ENCODE measurements around the gene KANSL1.
A peak's percentile ranks its signal among the peaks of the same experiment; 100 is the strongest.
"Not testable (repeated sequence)": the region's sequence is repeated elsewhere in the genome, so short reads cannot be mapped to it uniquely, and the experiment has no call there.

Gene KANSL1

DNA sequence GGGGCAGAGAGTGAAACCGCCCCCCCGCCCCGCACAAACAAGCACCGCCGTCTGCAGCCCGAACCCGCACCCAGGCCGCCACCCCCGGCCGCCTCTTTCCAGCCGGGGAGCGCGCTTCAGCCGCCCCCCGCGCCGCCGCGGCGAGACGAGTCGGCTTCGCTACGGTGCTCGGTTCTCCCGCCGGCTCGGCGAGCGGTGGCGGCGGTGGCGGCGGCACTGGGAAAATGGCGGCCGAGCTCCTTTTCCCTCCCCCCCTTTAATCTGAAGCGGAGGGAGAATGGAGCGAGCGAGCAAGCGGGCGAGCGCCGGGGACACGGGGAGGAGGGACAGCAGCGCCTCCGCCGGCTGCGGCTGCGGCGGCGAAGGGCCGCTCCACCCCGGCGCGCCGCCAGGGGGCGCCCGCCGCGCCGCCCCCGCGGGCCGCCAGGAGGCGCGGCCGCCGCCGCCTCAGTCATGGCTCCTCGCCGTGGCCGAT lies at the start of gene KANSL1:
KANSL1 (minus strand) TSS at position 279 of the 475 bp plus-strand sequence. CDS start 21,286 bp downstream, outside the sequence.
- peak; percentile 96 for DNase-seq (ENCODE audit: low spot score)

DNA sequence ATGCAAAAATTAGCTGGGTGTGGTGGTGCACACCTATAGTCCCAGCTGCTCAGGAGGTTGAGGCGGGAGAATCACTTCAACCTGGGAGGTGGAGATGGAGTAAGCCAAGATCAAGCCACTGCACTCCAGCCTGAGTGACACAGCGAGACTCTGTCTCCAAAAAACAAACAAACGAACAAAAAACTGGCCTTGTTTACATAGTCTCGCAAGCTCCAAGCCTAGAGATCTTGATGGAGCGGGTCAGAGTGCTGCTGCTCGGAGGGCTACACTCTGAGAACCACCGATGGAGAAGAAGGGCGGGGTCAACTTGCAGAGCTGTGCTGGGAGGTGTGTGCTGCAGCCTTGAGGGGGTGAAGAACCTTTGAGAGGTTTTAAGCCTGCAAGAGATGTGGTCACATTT lies 38.1 kb upstream of the KANSL1 start:
- DNase-seq (ENCODE audit: low spot score), result not testable (repeated sequence)

DNA sequence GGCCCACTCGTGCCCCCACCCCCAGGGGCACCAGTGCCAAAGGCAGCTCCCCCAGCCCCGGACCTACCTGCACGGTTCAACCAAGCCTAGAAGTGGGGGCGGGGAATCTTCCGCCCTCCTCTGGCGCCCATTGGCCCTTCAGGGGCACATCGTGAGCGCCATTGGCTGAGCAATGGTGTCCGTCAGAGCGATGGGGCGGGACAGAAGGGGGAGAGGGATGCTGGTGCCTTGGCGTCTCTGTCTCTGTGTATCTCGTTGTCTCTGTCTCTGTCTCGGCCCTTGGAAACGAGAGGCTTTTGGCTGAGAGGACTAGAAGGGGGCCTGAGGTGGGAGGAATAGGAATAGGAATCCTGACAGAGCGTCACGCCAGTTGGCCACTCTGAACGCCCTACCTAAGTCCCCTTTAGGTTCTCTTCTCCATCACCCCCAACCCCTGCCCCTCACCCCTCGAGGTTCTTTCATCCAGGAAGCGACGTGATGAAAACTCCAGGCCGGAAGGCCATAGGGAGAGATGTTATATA lies 32.1 kb upstream of the KANSL1 start:
- peak; percentile 95 for DNase-seq (ENCODE audit: low spot score)

DNA sequence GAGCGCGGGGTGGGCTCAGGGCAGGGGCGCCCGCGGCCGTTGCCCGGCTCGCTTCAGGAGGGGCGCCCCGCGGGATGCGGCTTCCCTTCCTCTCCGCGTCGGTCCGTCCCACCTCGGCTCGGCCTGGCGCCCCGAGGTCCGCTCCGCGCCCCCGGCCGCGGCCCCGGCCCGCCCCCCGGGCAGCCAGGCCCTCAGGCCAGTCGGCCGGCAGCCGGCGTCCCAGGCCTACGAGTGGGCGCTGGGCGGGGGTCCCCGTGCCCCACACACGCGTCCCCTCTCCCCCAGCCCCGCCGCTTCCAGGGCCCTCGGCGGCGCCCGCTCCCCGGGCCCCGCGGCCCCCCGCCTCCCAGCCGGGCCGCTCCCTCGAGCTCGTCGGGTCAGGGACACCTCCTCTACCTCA lies 31.6 kb upstream of the KANSL1 start:
- peak; percentile 15 for DNase-seq (ENCODE audit: low spot score)

DNA sequence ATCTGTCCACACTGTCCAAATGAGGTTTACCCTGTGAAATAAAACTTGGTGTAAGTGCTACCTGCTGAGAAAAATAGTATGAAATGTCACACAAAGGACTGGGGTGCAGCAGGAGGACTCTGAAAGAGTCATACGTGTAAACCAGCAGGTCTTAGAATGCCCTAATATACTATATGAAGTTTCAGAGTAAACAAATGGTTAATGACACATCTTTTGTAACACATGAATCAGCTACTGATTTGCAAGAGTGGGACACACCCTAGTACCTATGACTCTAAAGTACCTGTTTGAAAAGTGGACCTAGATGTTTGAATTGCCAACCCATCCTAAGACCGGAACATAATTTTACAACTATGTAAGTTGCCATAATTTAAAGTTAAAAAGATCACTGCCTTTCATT lies 29.8 kb upstream of the KANSL1 start:
- DNase-seq (ENCODE audit: low spot score), result not testable (repeated sequence)

- no peak for DNase-seq (ENCODE audit: low spot score)
These were observed 23.5 kb upstream of the KANSL1 start for GRCh38 chr17:46216682-46217081.

DNA sequence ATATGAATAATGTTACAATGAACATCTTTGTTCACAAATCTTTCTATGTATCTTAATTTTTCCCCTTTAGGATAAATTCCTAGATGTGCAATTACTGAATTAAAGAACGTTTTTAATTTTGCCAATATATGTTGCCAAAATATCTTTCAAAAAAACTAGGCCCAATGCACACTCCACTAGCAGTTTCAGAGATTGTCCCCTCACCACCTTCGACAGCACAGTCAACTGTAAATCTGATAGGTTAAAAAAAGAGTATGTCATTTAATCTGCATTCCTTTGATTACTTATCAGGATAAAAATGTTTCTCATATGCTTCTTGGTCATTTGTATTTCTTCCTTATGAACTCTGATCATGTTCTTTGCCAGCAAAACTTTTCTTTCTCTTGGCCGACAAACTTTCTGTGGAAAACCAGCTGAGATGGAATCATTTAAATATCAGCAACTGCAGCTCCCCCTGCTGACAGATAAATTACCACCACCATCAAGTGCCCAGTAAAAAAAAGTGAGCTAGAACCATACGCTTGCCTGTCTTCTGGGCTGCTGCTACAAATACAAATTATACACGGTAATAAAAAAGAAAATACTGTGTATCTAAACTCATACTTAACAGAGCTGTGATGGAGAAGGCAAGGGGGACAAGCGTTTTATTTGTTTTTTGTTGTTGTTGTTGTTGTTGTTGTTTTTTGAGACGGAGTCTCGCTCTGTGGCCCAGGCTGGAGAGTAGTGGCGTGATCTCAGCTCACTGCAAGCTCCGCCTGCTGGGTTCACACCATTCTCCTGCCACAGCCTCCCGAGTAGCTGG lies 19.6 kb upstream of the KANSL1 start:
- peak; percentile 78 for DNase-seq (ENCODE audit: low spot score)

- DNase-seq (ENCODE audit: low spot score), result no peak
These were observed 15.8 kb upstream of the KANSL1 start for GRCh38 chr17:46208997-46209396.

GRCh38 chr17:46205975-46206374 lies 12.7 kb upstream of the KANSL1 start:
- DNase-seq (ENCODE audit: low spot score), result no peak

- DNase-seq (ENCODE audit: low spot score), result no peak
These were observed 9.2 kb upstream of the KANSL1 start for GRCh38 chr17:46202424-46202823.

- no peak for DNase-seq (ENCODE audit: low spot score)
These were observed 8.3 kb upstream of the KANSL1 start for GRCh38 chr17:46201491-46201890.

DNA sequence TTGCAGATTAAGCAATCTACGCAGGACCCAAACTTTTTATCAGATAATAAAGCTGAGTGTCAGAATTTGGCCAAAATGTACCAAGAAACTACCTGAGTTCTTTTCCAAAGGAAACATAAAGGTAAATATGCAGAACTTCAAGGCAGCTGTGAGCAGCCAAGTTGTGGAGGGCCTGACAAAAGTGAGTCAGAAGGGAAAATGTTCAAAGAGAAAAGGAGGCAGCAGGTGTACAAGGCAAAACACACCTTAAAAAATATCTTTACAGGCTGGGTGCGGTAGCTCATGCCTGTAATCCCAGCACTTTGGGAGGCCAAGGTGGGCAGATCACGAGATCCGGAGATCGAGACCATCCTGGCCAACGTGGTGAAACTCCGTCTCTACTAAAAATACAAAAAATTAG lies 7.0 kb upstream of the KANSL1 start:
- no peak for DNase-seq (ENCODE audit: low spot score)

GRCh38 chr17:46199379-46199778 lies 6.2 kb upstream of the KANSL1 start:
- DNase-seq (ENCODE audit: low spot score), result peak; percentile 46

GRCh38 chr17:46198233-46198632 lies 5.0 kb upstream of the KANSL1 start:
- DNase-seq (ENCODE audit: low spot score), result no peak

- DNase-seq (ENCODE audit: low spot score), result no peak
These were observed 4.3 kb upstream of the KANSL1 start for GRCh38 chr17:46197530-46197929.

DNA sequence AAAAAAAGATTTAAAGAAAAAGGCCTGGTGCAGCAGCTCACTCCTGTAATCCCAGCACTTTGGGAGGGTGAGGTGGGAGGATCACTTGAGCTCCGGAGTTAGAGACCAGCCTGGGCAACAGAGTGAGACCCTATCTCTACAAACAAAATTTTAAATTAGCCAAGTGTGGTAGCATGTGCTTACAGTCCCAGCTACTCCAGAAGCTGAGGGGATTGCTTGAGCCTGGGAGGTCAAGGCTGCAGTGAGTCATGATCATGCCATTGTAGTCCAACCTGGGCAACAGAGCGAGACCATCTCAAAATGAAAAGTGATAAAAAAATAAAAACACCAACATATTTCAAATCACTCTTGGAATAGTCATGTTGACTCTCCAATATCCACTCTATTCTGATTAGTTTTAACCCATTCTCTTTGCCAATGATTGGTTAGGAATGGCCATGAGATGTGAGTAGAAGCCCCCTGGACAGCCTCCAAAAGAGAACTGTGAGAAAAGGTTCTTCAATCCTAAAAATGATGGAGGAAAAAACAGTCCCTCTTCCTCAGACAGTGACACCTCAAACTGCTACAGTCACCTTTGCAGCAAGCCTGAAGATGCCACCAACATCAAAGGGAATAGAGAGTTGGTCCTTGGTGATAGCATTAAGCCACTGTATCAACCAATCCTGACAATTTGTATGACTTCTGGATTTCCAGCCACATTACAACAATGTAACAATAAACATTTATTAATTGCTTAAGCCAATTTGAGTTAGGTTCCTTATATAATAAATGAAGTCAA lies 2.9 kb upstream of the KANSL1 start:
- no peak for DNase-seq (ENCODE audit: low spot score)

- DNase-seq (ENCODE audit: low spot score), result no peak
These were observed 2.1 kb upstream of the KANSL1 start for GRCh38 chr17:46195217-46195855.

DNA sequence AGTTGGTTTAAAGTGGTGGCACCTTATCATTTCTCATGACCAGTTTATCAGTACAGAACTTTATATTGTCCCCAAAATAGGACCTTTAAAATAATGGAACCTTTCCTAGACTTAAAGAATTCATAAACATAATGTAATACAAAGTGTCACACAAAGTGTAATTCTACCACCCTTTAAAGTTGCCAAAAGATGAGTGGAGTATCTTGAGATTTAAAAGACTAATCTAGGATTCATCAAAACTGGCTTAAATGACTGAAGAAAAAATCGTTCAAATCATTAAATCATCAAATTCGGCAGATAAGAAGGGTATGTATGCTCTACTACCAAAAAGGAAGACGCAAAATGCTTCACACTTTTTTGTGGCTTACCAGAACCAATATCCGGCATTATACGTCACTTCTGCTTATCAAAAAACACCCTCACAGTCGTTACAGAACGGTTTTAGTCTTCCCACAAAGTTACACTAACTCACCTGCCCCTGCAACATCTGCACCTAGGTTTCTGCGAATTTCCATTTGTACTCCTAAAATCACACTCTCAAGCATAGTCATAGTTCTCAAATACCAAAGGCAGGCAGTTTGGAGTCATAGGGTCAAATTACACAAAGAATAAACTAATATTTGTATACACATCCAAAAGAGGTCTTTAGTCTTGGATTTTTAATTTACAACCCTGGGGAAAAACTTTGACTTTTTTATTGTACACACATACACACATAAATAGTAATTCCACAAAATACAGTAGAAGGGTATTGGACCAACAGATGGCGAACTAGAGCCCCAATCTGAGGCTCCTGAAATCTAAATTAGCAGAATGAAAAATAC lies 1.4 kb upstream of the KANSL1 start:
- DNase-seq (ENCODE audit: low spot score), result peak; percentile 43

- DNase-seq (ENCODE audit: low spot score), result peak; percentile 96
These were observed 580 bp upstream of the KANSL1 start for GRCh38 chr17:46193626-46194392.

GRCh38 chr17:46192439-46193150 lies 634 bp downstream of the KANSL1 start:
- peak; percentile 82 for DNase-seq (ENCODE audit: low spot score)

Data from GM03348 (cell line).